Measurements from ENCODE around the gene BCL11A.
A peak's percentile ranks its signal among the peaks of the same experiment; 100 is the strongest.

BCL11A gene

GRCh38 chr2:60581433-60582282 lies 28.2 kb upstream of the BCL11A start:
- peaks cover 0 to 6% of the 10 kb centered on the region in 2 donors for H3K27me3 ChIP-seq (ENCODE audit: control insufficient read depth in 1 of 2, insufficient read depth in 2 of 2, low read length in 2 of 2)
- no peak overlapping the region for H3K27ac ChIP-seq (ENCODE audit: low read depth, low read length)
- H3K4me1 ChIP-seq (ENCODE audit: insufficient read depth, low read length) = no peaks in the 10 kb centered on the region
- no peaks in the 10 kb centered on the region for H3K9me3 ChIP-seq (ENCODE audit: low read length)
- no peak overlapping the region for H3K9ac ChIP-seq (ENCODE audit: low read length)
- H3K36me3 ChIP-seq (ENCODE audit: insufficient read depth, low read length) = no peaks in the 10 kb centered on the region
- peak overlapping the region; percentile 60 to 66 for H3K4me3 ChIP-seq (ENCODE audit: low read depth in 1 of 2, low read length in 2 of 2)

- Histone ChIP-seq H3K27ac (ENCODE audit: low read depth, low read length) (no peak overlapping the region), H3K9ac (ENCODE audit: low read length) (no peak overlapping the region), H3K4me3 (ENCODE audit: low read depth in 1 of 2, low read length in 2 of 2) (no peak overlapping the region), H3K36me3 (ENCODE audit: insufficient read depth, low read length) (no peaks in the 10 kb centered on the region), H3K27me3 (ENCODE audit: control insufficient read depth in 1 of 2, insufficient read depth in 2 of 2, low read length in 2 of 2) (peaks cover 0 to 7% of the 10 kb centered on the region in 2 donors), H3K4me1 (ENCODE audit: insufficient read depth, low read length) (no peaks in the 10 kb centered on the region), H3K9me3 (ENCODE audit: low read length) (no peaks in the 10 kb centered on the region)
Measured at GRCh38 chr2:60577682-60578283, 24.3 kb upstream of the BCL11A start.

- Histone ChIP-seq H3K27ac (ENCODE audit: low read depth, low read length) (no peak overlapping the region), H3K4me1 (ENCODE audit: insufficient read depth, low read length) (no peaks in the 10 kb centered on the region), H3K36me3 (ENCODE audit: insufficient read depth, low read length) (no peaks in the 10 kb centered on the region), H3K27me3 (ENCODE audit: control insufficient read depth in 1 of 2, insufficient read depth in 2 of 2, low read length in 2 of 2) (peaks cover 38 to 45% of the 10 kb centered on the region in 2 donors), H3K9me3 (ENCODE audit: low read length) (no peaks in the 10 kb centered on the region), H3K9ac (ENCODE audit: low read length) (no peak overlapping the region), H3K4me3 (ENCODE audit: low read depth in 1 of 2, low read length in 2 of 2) (no peak overlapping the region)
Measured at GRCh38 chr2:60573251-60573650, 19.8 kb upstream of the BCL11A start.

DNA sequence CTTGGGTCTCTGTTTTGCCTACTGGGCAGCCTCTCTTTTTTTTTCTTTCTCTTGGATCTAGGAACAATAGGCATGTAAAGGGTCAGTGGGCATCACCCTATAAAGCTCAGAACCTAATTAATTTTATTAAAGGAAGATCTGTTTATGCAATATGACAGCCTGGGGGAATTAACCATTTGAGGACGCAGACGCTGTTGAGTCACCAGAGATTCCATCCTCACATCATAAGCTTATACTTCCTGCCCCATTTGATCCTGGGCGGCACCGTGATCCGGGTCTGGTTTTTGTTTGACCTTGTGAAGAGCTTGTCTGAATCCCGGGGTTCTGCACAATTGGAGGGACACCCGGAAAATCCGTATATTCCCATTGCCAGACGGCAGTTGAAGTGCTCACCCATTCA lies 16.8 kb upstream of the BCL11A start:
- Histone ChIP-seq H3K36me3 (ENCODE audit: insufficient read depth, low read length) (no peaks in the 10 kb centered on the region), H3K9ac (ENCODE audit: low read length) (no peak overlapping the region), H3K27me3 (ENCODE audit: control insufficient read depth in 1 of 2, insufficient read depth in 2 of 2, low read length in 2 of 2) (peaks cover 38 to 47% of the 10 kb centered on the region in 2 donors), H3K9me3 (ENCODE audit: low read length) (no peaks in the 10 kb centered on the region), H3K4me1 (ENCODE audit: insufficient read depth, low read length) (no peaks in the 10 kb centered on the region), H3K4me3 (ENCODE audit: low read depth in 1 of 2, low read length in 2 of 2) (no peak overlapping the region), H3K27ac (ENCODE audit: low read depth, low read length) (no peak overlapping the region)

DNA sequence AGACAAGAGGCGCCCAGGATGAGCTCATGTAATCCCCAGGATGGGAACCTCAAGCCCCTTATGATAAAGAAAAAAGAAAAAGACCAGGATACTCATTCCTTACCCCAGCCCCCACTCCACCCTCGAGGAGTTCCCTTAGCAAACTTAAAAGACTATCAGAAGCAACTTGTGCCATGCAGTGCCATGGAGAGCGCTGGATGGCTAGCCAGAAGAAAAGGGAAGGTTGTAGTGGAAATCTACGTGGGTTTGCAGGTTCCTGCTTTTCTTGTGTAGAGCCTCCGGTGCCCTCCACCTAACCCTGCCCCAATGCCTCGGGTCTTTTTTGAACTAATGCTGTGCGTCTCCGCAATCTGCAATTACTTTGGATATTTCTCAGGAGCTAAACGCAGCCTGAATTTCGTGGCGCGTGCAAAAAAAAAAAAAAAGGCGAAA lies 16.2 kb upstream of the BCL11A start:
- Histone ChIP-seq H3K9me3 (ENCODE audit: low read length) (no peaks in the 10 kb centered on the region), H3K4me3 (ENCODE audit: low read depth in 1 of 2, low read length in 2 of 2) (peak overlapping the region in 1 of 2 donors; percentile 11), H3K9ac (ENCODE audit: low read length) (no peak overlapping the region), H3K27ac (ENCODE audit: low read depth, low read length) (no peak overlapping the region), H3K27me3 (ENCODE audit: control insufficient read depth in 1 of 2, insufficient read depth in 2 of 2, low read length in 2 of 2) (peaks cover 38 to 47% of the 10 kb centered on the region in 2 donors), H3K4me1 (ENCODE audit: insufficient read depth, low read length) (no peaks in the 10 kb centered on the region), H3K36me3 (ENCODE audit: insufficient read depth, low read length) (no peaks in the 10 kb centered on the region)

GRCh38 chr2:60567919-60568768 lies 14.7 kb upstream of the BCL11A start:
- Histone ChIP-seq H3K4me1 (ENCODE audit: insufficient read depth, low read length) (no peaks in the 10 kb centered on the region), H3K9me3 (ENCODE audit: low read length) (no peaks in the 10 kb centered on the region), H3K36me3 (ENCODE audit: insufficient read depth, low read length) (no peaks in the 10 kb centered on the region), H3K4me3 (ENCODE audit: low read depth in 1 of 2, low read length in 2 of 2) (no peak overlapping the region), H3K9ac (ENCODE audit: low read length) (no peak overlapping the region), H3K27ac (ENCODE audit: low read depth, low read length) (no peak overlapping the region), H3K27me3 (ENCODE audit: control insufficient read depth in 1 of 2, insufficient read depth in 2 of 2, low read length in 2 of 2) (peaks cover 38 to 47% of the 10 kb centered on the region in 2 donors)

DNA sequence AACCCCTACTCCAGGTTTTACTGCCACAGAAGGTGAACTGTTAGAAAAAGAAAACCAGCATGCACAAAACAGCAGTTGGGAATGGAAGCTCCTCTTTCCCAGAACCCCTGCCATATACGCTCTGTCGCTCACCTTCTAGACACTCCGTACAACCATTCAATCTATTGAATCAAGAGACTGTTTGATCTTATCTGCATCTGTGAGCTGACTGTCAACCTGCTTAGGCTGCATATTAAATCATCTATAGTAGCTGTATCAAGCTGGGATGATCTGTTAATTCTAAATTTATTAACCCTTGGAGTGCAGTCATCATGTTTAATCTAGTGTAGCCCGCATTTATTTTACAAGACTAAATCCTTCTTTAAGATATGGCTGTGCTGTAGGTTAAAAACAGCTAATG lies 13.6 kb upstream of the BCL11A start:
- Histone ChIP-seq H3K27ac (ENCODE audit: low read depth, low read length) (no peak overlapping the region), H3K27me3 (ENCODE audit: control insufficient read depth in 1 of 2, insufficient read depth in 2 of 2, low read length in 2 of 2) (peaks cover 33 to 38% of the 10 kb centered on the region in 2 donors)

DNA sequence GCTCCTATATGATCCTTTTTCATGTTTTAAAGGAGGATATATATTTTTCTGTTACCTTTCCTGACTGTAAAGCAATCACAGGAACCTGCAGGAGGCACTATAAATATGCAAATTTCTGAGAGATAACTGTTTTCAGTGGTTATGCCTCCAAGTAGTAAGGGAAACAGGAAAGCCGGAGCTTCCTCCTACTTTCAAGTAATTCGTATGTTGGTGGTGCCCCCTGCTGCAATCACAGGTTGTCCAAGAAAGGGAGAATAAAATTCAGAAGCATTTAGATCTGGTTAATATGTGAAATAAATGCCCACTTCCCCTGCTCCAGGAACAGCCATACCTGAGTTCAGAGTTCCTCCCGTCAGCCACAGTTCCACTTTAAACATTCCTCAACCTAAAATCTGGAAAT lies 12.0 kb upstream of the BCL11A start:
- Histone ChIP-seq H3K9ac (ENCODE audit: low read length) (no peak overlapping the region), H3K27me3 (ENCODE audit: control insufficient read depth in 1 of 2, insufficient read depth in 2 of 2, low read length in 2 of 2) (peaks cover 17 to 22% of the 10 kb centered on the region in 2 donors)

More for the DNA sequence above, 13.6 kb upstream of the BCL11A start:
- Histone ChIP-seq H3K4me3 (ENCODE audit: low read depth in 1 of 2, low read length in 2 of 2) (no peak overlapping the region), H3K36me3 (ENCODE audit: insufficient read depth, low read length) (no peaks in the 10 kb centered on the region), H3K9me3 (ENCODE audit: low read length) (no peaks in the 10 kb centered on the region), H3K9ac (ENCODE audit: low read length) (no peak overlapping the region), H3K4me1 (ENCODE audit: insufficient read depth, low read length) (no peaks in the 10 kb centered on the region)

GRCh38 chr2:60560734-60561644 lies 7.5 kb upstream of the BCL11A start:
- Histone ChIP-seq H3K4me3 (ENCODE audit: low read depth in 1 of 2, low read length in 2 of 2) (no peak overlapping the region), H3K9ac (ENCODE audit: low read length) (no peak overlapping the region), H3K36me3 (ENCODE audit: insufficient read depth, low read length) (no peaks in the 10 kb centered on the region), H3K9me3 (ENCODE audit: low read length) (no peaks in the 10 kb centered on the region), H3K27me3 (ENCODE audit: control insufficient read depth in 1 of 2, insufficient read depth in 2 of 2, low read length in 2 of 2) (peaks cover 5% of the 10 kb centered on the region in 2 donors), H3K27ac (ENCODE audit: low read depth, low read length) (no peak overlapping the region), H3K4me1 (ENCODE audit: insufficient read depth, low read length) (peaks cover 4% of the 10 kb centered on the region)

More for the DNA sequence above, 12.0 kb upstream of the BCL11A start:
- H3K9me3 ChIP-seq (ENCODE audit: low read length) = no peaks in the 10 kb centered on the region
- no peaks in the 10 kb centered on the region for H3K4me1 ChIP-seq (ENCODE audit: insufficient read depth, low read length)
- H3K36me3 ChIP-seq (ENCODE audit: insufficient read depth, low read length) = no peaks in the 10 kb centered on the region
- H3K27ac ChIP-seq (ENCODE audit: low read depth, low read length) = no peak overlapping the region
- H3K4me3 ChIP-seq (ENCODE audit: low read depth in 1 of 2, low read length in 2 of 2) = no peak overlapping the region

DNA sequence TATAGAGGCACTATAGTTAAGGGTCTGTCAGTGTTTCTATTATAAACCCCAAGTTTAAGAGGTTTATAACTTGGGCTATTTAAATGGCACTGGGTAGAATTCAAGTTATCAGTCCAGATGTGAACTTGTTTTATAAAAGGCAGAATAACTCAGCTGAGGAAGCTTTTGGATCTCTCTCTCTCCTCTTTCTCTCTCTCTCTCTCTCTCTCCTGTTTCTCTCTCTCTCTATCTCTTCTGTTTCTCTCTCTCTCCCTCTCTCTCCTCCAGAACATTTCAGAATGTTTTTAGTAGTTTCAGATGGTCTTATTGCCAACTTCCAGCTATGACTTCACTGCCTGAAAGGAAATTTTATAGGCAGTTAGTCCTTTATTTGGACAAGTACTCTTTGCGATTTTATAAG lies 6.4 kb upstream of the BCL11A start:
- H3K27me3 ChIP-seq (ENCODE audit: control insufficient read depth in 1 of 2, insufficient read depth in 2 of 2, low read length in 2 of 2) = peaks cover 5% of the 10 kb centered on the region in 2 donors
- H3K4me3 ChIP-seq (ENCODE audit: low read depth in 1 of 2, low read length in 2 of 2) = no peak overlapping the region
- H3K9me3 ChIP-seq (ENCODE audit: low read length) = no peaks in the 10 kb centered on the region
- H3K36me3 ChIP-seq (ENCODE audit: insufficient read depth, low read length) = no peaks in the 10 kb centered on the region
- no peak overlapping the region for H3K9ac ChIP-seq (ENCODE audit: low read length)
- peaks cover 4% of the 10 kb centered on the region for H3K4me1 ChIP-seq (ENCODE audit: insufficient read depth, low read length)
- H3K27ac ChIP-seq (ENCODE audit: low read depth, low read length) = no peak overlapping the region

Measured in muscle layer of colon (tissue), 2 donors.